ENCODE measurements around the gene SDS.

DNA sequence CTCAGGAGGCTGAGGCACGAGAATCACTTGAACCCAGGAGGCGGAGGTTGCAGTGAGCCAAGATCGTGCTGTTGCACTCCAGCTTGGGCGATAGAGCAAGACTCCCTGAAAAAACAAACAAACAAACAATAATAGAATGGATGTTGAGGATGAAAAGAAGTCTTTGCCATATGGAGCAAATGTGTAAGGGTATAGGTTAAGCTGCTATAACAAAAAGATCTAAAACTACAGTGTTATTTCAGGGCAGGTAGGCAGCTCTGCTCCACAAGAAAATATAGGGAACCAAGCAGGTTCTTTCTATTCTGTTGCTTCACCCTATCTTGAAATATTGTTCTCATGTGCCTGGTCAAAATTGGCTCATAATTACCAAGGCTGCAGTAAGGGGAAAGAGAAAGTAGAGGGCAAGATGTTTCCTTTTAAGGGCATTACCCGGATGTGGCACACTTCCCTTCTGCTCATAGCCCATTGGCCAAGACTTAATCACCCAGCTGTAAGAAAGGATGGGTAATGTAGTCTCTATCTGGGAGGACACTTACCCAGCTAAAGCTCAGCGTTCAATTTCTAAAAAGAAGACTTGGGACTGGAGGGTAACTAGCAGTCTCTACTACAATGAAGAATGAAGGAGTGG, 42.0 kb upstream of the SDS start:
- TF ChIP-seq, protein P1, sequence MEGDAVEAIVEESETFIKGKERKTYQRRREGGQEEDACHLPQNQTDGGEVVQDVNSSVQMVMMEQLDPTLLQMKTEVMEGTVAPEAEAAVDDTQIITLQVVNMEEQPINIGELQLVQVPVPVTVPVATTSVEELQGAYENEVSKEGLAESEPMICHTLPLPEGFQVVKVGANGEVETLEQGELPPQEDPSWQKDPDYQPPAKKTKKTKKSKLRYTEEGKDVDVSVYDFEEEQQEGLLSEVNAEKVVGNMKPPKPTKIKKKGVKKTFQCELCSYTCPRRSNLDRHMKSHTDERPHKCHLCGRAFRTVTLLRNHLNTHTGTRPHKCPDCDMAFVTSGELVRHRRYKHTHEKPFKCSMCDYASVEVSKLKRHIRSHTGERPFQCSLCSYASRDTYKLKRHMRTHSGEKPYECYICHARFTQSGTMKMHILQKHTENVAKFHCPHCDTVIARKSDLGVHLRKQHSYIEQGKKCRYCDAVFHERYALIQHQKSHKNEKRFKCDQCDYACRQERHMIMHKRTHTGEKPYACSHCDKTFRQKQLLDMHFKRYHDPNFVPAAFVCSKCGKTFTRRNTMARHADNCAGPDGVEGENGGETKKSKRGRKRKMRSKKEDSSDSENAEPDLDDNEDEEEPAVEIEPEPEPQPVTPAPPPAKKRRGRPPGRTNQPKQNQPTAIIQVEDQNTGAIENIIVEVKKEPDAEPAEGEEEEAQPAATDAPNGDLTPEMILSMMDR (IDR thresholded peaks at IDR 0.05; ENCODE audit: low read depth, low read length, missing input control) = no peak
- TF ChIP-seq, protein P2, sequence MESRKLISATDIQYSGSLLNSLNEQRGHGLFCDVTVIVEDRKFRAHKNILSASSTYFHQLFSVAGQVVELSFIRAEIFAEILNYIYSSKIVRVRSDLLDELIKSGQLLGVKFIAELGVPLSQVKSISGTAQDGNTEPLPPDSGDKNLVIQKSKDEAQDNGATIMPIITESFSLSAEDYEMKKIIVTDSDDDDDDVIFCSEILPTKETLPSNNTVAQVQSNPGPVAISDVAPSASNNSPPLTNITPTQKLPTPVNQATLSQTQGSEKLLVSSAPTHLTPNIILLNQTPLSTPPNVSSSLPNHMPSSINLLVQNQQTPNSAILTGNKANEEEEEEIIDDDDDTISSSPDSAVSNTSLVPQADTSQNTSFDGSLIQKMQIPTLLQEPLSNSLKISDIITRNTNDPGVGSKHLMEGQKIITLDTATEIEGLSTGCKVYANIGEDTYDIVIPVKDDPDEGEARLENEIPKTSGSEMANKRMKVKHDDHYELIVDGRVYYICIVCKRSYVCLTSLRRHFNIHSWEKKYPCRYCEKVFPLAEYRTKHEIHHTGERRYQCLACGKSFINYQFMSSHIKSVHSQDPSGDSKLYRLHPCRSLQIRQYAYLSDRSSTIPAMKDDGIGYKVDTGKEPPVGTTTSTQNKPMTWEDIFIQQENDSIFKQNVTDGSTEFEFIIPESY (IDR thresholded peaks at IDR 0.05) = no peak
- TF ChIP-seq GABPA (IDR thresholded peaks at IDR 0.05 in 1 of 2, conservative IDR thresholded peaks at IDR 0.05 in 1 of 2) (no peak), RAD21 (IDR thresholded peaks at IDR 0.05) (no peak)
- TF ChIP-seq, protein P3, sequence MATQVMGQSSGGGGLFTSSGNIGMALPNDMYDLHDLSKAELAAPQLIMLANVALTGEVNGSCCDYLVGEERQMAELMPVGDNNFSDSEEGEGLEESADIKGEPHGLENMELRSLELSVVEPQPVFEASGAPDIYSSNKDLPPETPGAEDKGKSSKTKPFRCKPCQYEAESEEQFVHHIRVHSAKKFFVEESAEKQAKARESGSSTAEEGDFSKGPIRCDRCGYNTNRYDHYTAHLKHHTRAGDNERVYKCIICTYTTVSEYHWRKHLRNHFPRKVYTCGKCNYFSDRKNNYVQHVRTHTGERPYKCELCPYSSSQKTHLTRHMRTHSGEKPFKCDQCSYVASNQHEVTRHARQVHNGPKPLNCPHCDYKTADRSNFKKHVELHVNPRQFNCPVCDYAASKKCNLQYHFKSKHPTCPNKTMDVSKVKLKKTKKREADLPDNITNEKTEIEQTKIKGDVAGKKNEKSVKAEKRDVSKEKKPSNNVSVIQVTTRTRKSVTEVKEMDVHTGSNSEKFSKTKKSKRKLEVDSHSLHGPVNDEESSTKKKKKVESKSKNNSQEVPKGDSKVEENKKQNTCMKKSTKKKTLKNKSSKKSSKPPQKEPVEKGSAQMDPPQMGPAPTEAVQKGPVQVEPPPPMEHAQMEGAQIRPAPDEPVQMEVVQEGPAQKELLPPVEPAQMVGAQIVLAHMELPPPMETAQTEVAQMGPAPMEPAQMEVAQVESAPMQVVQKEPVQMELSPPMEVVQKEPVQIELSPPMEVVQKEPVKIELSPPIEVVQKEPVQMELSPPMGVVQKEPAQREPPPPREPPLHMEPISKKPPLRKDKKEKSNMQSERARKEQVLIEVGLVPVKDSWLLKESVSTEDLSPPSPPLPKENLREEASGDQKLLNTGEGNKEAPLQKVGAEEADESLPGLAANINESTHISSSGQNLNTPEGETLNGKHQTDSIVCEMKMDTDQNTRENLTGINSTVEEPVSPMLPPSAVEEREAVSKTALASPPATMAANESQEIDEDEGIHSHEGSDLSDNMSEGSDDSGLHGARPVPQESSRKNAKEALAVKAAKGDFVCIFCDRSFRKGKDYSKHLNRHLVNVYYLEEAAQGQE (IDR thresholded peaks at IDR 0.05) = no peak
